Sigmoid colon (tissue), 7 donors: ENCODE data around the gene EYA3. TPM values are rescaled to one million over a fixed set of nuclear protein-coding genes. Genes with fewer than 3 reads are reported as not detected.

ENCODE experiments used
- DNase-seq: peaks from one replicate; pipeline ENCODE4 v3.0.0-alpha.2; 2019
- H3K27ac ChIP-seq, 4 donors: fragments of 200-600 bp; sonication (generic); one replicate each; pipeline ENCODE4 v1.5.1; 2016 to 2019; ENCODE audit warnings: mild to moderate bottlenecking in 1 of 4
- H3K27me3 ChIP-seq, 3 donors: fragments of 200-600 bp; sonication (generic); one replicate each; pipeline ENCODE4 v1.5.1; 2019; ENCODE audit warnings: mild to moderate bottlenecking in 1 of 3
- H3K36me3 ChIP-seq, 4 donors: fragments of 200-600 bp; sonication (generic); one replicate each; pipeline ENCODE4 v1.5.1; 2016 to 2019
- H3K4me1 ChIP-seq, 4 donors: fragments of 200-600 bp; sonication (generic); one replicate each; pipeline ENCODE4 v1.5.1; 2017 to 2019
- H3K4me3 ChIP-seq, 4 donors: fragments of 200-600 bp; sonication (generic); one replicate each; pipeline ENCODE4 v1.5.1; 2017 to 2019; ENCODE audit warnings: mild to moderate bottlenecking in 2 of 4, moderate library complexity in 1 of 4
- H3K9me3 ChIP-seq, 4 donors: fragments of 200-600 bp in 3 of 4; sonication (generic) in 3 of 4; one replicate each; pipeline versions ENCODE4 v1.5.1 to v1.6.1; 2013 to 2019
- CTCF ChIP-seq, 4 experiments: fragments of 450-650 bp in 3 of 4; fragments of 200-600 bp in 1 of 4; IDR thresholded peaks; one replicate each; pipeline ENCODE4 v1.5.1; 2016 to 2019; ENCODE audit warnings: antibody characterized with exemption in 4 of 4, mild to moderate bottlenecking in 3 of 4, moderate library complexity in 2 of 4
- EP300 ChIP-seq, 4 donors: sonication (generic); formaldehyde crosslinking; IDR thresholded peaks; one replicate each; pipeline ENCODE4 v1.6.1; 2017; ENCODE audit warnings: antibody characterized with exemption in 4 of 4
- POLR2A ChIP-seq, 2 donors: fragments of 450-650 bp; IDR thresholded peaks; one replicate each; pipeline ENCODE4 v1.6.1; 2016; ENCODE audit warnings: antibody characterized with exemption in 2 of 2, mild to moderate bottlenecking in 2 of 2, moderate library complexity in 2 of 2
- POLR2AphosphoS5 ChIP-seq, 4 donors: sonication (generic); formaldehyde crosslinking; IDR thresholded peaks; one replicate each; pipeline ENCODE4 v1.6.1; 2017; ENCODE audit warnings: antibody characterized with exemption in 4 of 4
- WGBS, 2 donors: extraction: QIAGEN DNeasy Blood & Tissue Kit; methylation state at CpG; one replicate each; pipeline ENCODE4 v1.1.7; 2013; 5-methylcytosine and 5-hydroxymethylcytosine counted together
- intact Hi-C: fragments of 100-400 bp; cut with DNase I; formaldehyde crosslinking; loops from one replicate; pipeline ENCODE4 v1.15.1; 2023
- polyA plus RNA-seq, 3 donors: library from polyadenylated mRNA; stranded (reverse); fragments of 200-250 nt; gene quantifications; one replicate each; pipeline ENCODE4 v1.2.3, GENCODE V29; 2013
- total RNA-seq, 4 donors: library from RNA; depleted of rRNA; stranded (reverse); fragments of >200 nt; gene quantifications; one replicate each; pipeline ENCODE4 v1.1.0, GENCODE V29; 2016
- donor health status: healthy with polysubstance abuse.
- donor health status: Bipolar disorder and iron deficiency.
- donor health status: healthy.

EYA3 gene
- total and polyA plus RNA-seq, 7 donors: 2.4 to 10.0 (median 7.9) TPM

DNA sequence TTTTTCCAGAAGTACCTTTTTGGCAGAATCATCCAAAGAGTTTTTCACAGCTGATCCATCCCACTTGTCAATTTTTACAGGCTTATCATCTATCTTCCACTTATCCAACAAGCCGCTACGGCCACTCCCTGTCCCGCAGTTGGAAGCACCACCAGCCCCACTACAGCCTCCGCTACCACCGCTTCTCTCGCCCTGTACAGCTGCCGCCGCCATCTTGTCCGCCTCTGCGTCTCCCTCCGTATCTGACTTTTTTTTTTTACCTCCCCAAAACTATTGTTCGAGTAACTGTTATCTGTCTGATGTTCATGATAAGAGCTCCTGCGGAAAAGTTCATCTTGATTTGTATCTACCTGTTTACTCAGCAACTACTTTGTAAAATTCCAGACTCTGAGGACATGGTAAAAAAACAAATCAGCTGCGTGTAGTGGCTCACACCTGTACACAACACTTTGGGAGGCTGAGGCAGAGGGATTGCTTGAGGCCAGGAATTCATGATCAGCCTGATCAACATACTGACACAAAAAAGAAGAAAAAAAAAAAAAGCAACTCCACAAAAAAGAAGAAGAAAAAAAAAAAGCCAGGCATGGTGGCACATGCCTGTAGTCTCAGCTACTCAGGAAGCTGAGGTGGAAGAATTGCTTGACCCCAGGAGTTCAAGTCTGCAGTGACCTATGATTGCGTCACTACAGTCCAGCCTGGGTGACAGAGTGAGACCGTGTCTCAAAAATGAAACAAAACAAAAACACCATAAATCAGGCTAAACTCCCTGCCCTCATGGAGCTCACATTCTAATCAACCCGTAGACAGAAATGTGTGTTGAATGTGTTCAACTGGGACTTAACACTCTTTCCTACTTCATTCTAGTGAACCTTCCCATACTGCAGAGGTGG, 8.0 kb upstream of the EYA3 start:
- Histone ChIP-seq H3K27ac (no peak overlapping the region), H3K9me3 (no peaks in the 10 kb centered on the region), H3K36me3 (no peaks in the 10 kb centered on the region), H3K27me3 (no peaks in the 10 kb centered on the region), H3K4me1 (no peaks in the 10 kb centered on the region), H3K4me3 (no peak overlapping the region)
- WGBS, 2 donors: 92 to 93% methylated on average over 17 of the region's 17 CpGs
- DNase-seq: no peak
- TF ChIP-seq EP300 (IDR thresholded peaks at IDR 0.05) (no peak), CTCF (IDR thresholded peaks at IDR 0.05) (no peak), POLR2A (IDR thresholded peaks at IDR 0.05) (no peak), POLR2AphosphoS5 (IDR thresholded peaks at IDR 0.05) (no peak)
- intact Hi-C loops: no loop called here

- Histone ChIP-seq H3K9me3 (no peaks in the 10 kb centered on the region), H3K4me1 (peaks cover 0 to 24% (median 19%) of the 10 kb centered on the region in 4 donors), H3K27ac (no peak overlapping the region), H3K27me3 (no peaks in the 10 kb centered on the region), H3K36me3 (no peaks in the 10 kb centered on the region), H3K4me3 (no peak overlapping the region)
- intact Hi-C loops: loop anchor here (2.0 kb wide), 1 partner anchor 118 kb away; no protein-coding TSS in a partner anchor
- no peak for TF ChIP-seq POLR2A (IDR thresholded peaks at IDR 0.05)
- peak; percentile 35 to 73 (median 48) for TF ChIP-seq CTCF (IDR thresholded peaks at IDR 0.05)
- WGBS, 2 donors: 16 to 27% methylated on average over 6 of the region's 6 CpGs
- no peak for DNase-seq
Observed at GRCh38 chr1:28091043-28091781, 2.8 kb upstream of the EYA3 start.

- H3K36me3 ChIP-seq: no peaks in the 10 kb centered on the region
- H3K4me3 ChIP-seq: peak overlapping the region; percentile 81 to 88 (median 84)
- WGBS, 2 donors: 1 to 4% methylated on average over 16 of the region's 16 CpGs
- TF ChIP-seq EP300 (IDR thresholded peaks at IDR 0.05) (no peak), POLR2A (IDR thresholded peaks at IDR 0.05) (no peak), POLR2AphosphoS5 (IDR thresholded peaks at IDR 0.05) (no peak), CTCF (IDR thresholded peaks at IDR 0.05) (no peak)
- DNase-seq: no peak
- H3K27ac ChIP-seq: peak overlapping the region; percentile 90 to 91 (median 90)
- H3K27me3 ChIP-seq: no peaks in the 10 kb centered on the region
- H3K9me3 ChIP-seq: no peaks in the 10 kb centered on the region
- peaks cover 0 to 29% (median 19%) of the 10 kb centered on the region in 4 donors for H3K4me1 ChIP-seq
- intact Hi-C loops: loop anchor here (5.0 kb wide), 1 partner anchor 145 kb away; the partner anchor contains the start of gene DNAJC8
Observed at GRCh38 chr1:28087614-28088167, 719 bp downstream of the EYA3 start.

DNA sequence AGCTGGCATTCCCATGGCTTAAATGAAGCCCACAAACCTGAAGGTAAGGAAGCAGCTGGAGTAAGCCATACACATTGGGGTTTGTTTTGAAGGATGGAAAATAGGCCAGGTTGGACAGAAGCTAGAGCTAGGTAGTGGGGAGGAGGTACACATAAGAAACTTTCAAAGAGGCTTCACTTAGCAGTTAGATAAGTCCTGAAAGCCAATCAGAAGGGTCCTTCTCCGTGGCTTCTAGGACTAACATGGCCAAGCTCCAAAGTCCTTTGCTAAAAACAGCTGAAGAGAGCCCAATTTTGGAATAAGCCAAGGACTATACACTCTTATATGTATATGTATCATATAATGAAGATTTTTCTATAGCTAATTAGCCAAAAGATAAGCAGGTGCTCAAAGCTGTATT, 1.8 kb downstream of the EYA3 start:
- peaks cover 0 to 29% (median 19%) of the 10 kb centered on the region in 4 donors for H3K4me1 ChIP-seq
- WGBS, 2 donors: 20 to 65% methylated on average over 1 of the region's 1 CpG
- H3K9me3 ChIP-seq: no peaks in the 10 kb centered on the region
- no peak overlapping the region for H3K27ac ChIP-seq
- no peak overlapping the region for H3K4me3 ChIP-seq
- no peak for DNase-seq
- TF ChIP-seq EP300 (IDR thresholded peaks at IDR 0.05) (no peak), POLR2AphosphoS5 (IDR thresholded peaks at IDR 0.05) (no peak), CTCF (IDR thresholded peaks at IDR 0.05) (no peak), POLR2A (IDR thresholded peaks at IDR 0.05) (no peak)
- no peaks in the 10 kb centered on the region for H3K27me3 ChIP-seq
- intact Hi-C loops: loop anchor here (5.0 kb wide), 1 partner anchor 146 kb away; the partner anchor contains the start of gene DNAJC8
- no peaks in the 10 kb centered on the region for H3K36me3 ChIP-seq
